ACC112 (cell line): Measurements from ENCODE around the gene RASA2.

ENCODE experiments used
- H2AFZ ChIP-seq: fragments of 200-600 bp; sonication (generic); one replicate; pipeline ENCODE4 v1.6.0; 2017; ENCODE audit warnings: antibody characterized with exemption, low read length; ENCODE audit not compliant: unreplicated experiment
- H3K27ac ChIP-seq: fragments of 200-600 bp; sonication (generic); 2 replicates; pipeline ENCODE4 v1.5.1; 2014; ENCODE audit warnings: low read depth, mild to moderate bottlenecking, antibody characterized with exemption, low read length, moderate library complexity
- H3K27me3 ChIP-seq: fragments of 200-600 bp; sonication (generic); 2 replicates; pipeline ENCODE4 v1.6.1; 2014; ENCODE audit warnings: mild to moderate bottlenecking, antibody characterized with exemption, low read length, moderate library complexity, mixed read lengths; ENCODE audit not compliant: insufficient read depth
- H3K36me3 ChIP-seq: fragments of 200-600 bp; sonication (generic); 2 replicates; pipeline ENCODE4 v1.6.1; 2016; ENCODE audit warnings: mild to moderate bottlenecking, antibody characterized with exemption, low read length, moderate library complexity, mixed read lengths; ENCODE audit not compliant: insufficient read depth
- H3K4me1 ChIP-seq: fragments of 200-600 bp; sonication (generic); one replicate; pipeline ENCODE4 v1.6.1; 2016; ENCODE audit warnings: low read length, mixed read lengths; ENCODE audit not compliant: insufficient read depth, unreplicated experiment, control insufficient read depth
- H3K4me3 ChIP-seq: fragments of 200-600 bp; sonication (generic); 2 replicates; pipeline ENCODE4 v1.5.1; 2014; ENCODE audit warnings: mild to moderate bottlenecking, low read depth, low read length
- H3K79me2 ChIP-seq: fragments of 200-600 bp; sonication (generic); one replicate; pipeline ENCODE4 v1.6.0; 2016; ENCODE audit warnings: low read length; ENCODE audit not compliant: control insufficient read depth, unreplicated experiment, insufficient read depth

The RASA2 gene

DNA sequence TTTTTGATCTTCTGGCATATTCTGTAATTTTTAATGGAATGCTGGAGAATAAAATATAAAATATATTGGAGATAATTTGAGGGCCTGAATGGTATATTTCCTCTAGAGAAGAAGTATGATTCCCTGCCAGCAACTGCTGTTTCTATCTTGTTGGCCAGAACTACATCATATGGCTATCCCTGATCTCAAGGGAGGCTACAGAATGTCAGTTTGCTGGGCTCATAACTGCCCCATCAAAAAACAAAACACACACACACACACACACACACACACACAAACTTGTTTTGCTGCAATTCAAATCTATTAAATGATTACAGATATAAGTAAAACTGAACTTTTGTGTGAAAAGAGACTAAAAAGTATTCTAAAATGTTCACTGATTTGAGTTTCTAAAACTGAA lies 51.0 kb downstream of the RASA2 start:
- Histone ChIP-seq H3K27ac (0 out of 2 replicates have a peak overlapping the region, but pooled peaks have one; percentile 1), H3K36me3 (peaks cover 32% of the 10 kb centered on the region), H2AFZ (no peak overlapping the region), H3K27me3 (no peaks in the 10 kb centered on the region), H3K79me2 (peaks cover 10% of the 10 kb centered on the region), H3K4me1 (peaks cover 27% of the 10 kb centered on the region), H3K4me3 (no peak overlapping the region)

DNA sequence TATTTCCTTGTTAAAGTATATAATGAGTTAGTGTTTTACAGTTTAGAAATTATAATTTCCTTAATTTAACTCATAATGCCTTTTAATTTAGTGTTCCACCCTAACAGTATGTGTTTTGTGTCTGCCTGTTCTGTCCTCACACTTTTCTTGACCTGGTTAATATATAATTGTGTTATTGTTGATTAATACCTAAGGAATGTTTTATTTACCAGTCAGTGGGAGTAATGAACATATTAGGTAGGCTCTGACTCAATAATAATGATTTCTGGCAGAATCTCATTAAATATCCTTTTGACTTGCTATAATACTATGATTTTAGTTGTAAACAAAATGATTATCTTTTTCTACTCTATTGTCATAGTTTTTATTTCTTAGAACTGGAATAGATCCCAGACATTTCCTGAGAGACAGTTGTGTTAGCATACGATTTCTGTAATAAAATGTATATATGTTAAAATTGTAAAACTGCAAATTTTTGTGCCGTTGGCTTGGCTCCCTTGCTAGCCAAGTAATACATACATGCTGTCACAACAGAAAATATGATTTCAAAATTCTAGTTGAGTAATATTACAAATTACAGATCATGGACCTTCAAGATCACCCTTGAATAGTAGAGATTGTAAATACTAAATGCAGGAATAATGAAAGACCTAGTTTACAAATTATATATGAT lies 51.9 kb downstream of the RASA2 start:
- Histone ChIP-seq H3K36me3 (peaks cover 35% of the 10 kb centered on the region), H3K27ac (peak overlapping the region; percentile 14; the same call in 1 of the 2 replicates), H3K79me2 (peaks cover 7% of the 10 kb centered on the region)

DNA sequence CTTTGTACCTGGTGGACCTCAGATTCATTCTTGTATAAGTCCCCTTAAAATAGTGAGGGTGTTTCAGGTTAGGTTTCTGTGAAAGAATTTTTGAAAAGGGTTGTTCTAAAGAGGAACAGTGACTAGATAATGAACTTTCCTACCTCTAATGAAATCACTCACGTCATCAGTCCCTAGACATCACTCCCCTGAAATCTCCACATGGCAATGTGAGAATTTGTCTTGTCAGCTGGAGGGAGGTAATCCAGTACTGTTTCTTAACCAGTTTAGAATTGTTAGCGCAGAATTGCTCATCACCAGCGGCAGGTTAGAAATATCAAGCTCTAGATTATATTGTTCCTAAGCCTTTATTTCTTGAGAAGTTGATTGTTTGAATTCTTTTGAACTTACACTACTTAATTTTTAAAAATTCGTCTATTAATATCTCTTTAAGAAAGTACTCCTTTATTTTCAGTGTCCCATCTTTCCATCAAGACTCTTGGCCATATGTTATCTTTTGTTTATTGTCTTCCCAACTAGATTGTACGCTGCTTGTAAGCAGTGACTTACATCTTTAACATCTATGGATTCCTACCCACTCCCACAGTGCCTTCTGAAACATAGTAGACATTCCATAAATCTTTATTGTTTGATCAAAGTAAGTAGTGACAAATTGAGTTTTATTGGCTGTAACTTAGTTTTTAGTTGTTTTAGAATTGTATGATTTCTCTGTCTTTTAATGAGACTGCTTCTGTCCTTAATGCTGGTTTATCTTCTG lies 52.8 kb downstream of the RASA2 start:
- H3K4me3 ChIP-seq, result no peak overlapping the region
- H3K4me1 ChIP-seq, result peaks cover 27% of the 10 kb centered on the region
- peaks cover 7% of the 10 kb centered on the region for H3K79me2 ChIP-seq
- peak overlapping the region; percentile 14; the same call in 1 of the 2 replicates for H3K27ac ChIP-seq
- peaks cover 37% of the 10 kb centered on the region for H3K36me3 ChIP-seq
- no peaks in the 10 kb centered on the region for H3K27me3 ChIP-seq
- H2AFZ ChIP-seq, result no peak overlapping the region

More for the DNA sequence above, 51.9 kb downstream of the RASA2 start:
- H3K27me3 ChIP-seq, result no peaks in the 10 kb centered on the region
- H3K4me1 ChIP-seq, result peaks cover 27% of the 10 kb centered on the region
- no peak overlapping the region for H3K4me3 ChIP-seq
- H2AFZ ChIP-seq, result no peak overlapping the region

DNA sequence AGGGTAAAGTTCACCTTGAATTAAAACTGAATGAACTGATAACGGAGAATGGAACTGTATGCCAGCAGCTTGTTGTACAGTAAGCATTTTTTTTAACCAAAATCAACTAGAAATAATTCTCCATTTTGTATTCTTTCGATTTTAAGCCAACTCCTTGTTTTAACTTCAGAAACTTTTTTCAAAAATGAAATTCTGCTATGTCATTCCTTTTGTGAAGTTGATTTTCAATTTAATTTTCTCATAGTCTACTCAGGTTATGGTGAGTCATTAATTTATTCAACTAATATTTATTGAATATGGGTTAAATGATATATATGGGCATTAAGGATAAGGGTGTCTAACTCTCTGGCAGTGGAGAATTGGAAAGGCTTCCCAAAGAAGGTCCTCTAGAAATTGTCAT lies 53.7 kb downstream of the RASA2 start:
- no peak overlapping the region for H2AFZ ChIP-seq
- H3K27me3 ChIP-seq, result no peaks in the 10 kb centered on the region
- peaks cover 7% of the 10 kb centered on the region for H3K79me2 ChIP-seq
- peaks cover 27% of the 10 kb centered on the region for H3K4me1 ChIP-seq
- no peak overlapping the region for H3K4me3 ChIP-seq
- no peak overlapping the region for H3K27ac ChIP-seq
- peaks cover 36% of the 10 kb centered on the region for H3K36me3 ChIP-seq

DNA sequence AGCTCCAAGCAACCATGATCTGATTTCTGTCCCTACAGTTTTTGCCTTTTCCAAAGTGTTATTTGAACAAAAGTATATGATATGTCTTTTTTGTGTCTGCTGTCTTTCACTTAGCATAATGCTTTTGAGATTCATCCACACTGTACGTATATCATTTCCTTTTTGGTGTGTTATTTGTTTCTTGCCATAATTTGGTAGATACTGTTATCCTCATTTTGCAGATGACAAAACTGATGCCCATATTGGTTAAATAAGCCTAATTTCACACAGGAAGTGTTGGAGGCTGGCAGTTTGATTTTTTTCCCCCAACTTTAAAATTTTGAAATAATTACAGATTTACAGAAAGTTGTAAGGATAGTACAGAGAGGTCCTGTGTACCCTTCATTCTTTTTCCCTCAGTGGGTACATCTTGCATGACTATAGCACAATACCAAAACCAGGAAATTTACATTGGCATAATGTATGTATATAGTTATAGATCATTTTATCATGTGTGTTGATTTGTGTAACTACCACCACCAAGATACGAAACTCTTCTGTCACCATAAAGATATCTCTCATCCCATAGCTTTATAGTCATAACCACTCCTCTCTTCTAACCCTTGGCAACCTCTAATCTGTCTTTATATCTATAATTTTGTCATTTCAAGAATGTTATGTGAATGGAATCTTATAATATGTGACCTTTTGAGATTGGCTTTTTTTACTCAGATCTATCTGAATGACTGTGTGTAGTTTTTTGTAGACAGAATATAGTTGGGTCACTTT lies 55.6 kb downstream of the RASA2 start:
- peaks cover 7% of the 10 kb centered on the region for H3K79me2 ChIP-seq
- H3K27me3 ChIP-seq, result no peaks in the 10 kb centered on the region
- peaks cover 27% of the 10 kb centered on the region for H3K4me1 ChIP-seq
- H3K4me3 ChIP-seq, result no peak overlapping the region
- no peak overlapping the region for H3K27ac ChIP-seq
- H2AFZ ChIP-seq, result no peak overlapping the region
- H3K36me3 ChIP-seq, result peaks cover 49% of the 10 kb centered on the region

DNA sequence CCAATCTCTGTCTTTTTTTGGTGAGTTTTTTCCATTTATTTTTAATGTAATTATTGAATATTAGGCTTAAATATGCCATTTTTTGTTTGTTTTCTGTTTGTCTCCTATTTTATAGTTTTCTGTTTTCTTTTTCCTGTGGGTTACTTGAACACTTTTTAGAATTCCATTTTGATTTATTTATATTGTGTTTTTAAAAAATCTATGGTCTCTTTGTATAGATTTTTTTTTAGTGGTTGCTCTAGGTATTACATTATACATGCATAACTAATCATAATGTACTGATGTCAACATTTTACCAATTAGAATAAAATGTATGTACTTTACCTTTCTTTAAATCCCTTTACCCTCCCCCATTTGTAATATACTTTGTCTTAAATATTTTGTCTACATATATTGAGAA lies 56.2 kb downstream of the RASA2 start:
- Histone ChIP-seq H2AFZ (no peak overlapping the region), H3K4me1 (peaks cover 21% of the 10 kb centered on the region), H3K4me3 (no peak overlapping the region), H3K27ac (no peak overlapping the region), H3K79me2 (peaks cover 7% of the 10 kb centered on the region), H3K36me3 (peaks cover 55% of the 10 kb centered on the region), H3K27me3 (no peaks in the 10 kb centered on the region)

DNA sequence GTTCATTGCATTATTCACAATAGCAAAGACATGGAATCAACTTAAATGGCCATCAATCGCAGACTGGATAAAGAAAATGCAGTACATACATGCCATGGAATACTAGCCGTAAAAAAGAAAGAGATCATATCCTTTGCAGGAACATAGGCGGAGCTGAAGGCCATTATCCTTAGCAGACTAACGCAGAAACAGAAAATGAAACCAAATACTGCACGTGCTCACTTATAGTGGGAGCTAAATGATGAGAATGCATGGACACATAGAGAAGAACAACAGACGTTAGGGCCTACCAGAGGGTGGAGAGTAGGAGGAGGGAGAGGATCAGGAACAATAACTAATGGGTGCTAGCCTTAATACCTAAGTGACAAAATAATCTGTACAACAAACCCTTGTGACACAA lies 57.9 kb downstream of the RASA2 start:
- H3K36me3 ChIP-seq, result peaks cover 66% of the 10 kb centered on the region
- peaks cover 5% of the 10 kb centered on the region for H3K4me1 ChIP-seq
- H3K27ac ChIP-seq, result no peak overlapping the region
- H3K27me3 ChIP-seq, result no peaks in the 10 kb centered on the region
- H3K4me3 ChIP-seq, result no peak overlapping the region
- H3K79me2 ChIP-seq, result peaks cover 2% of the 10 kb centered on the region
- no peak overlapping the region for H2AFZ ChIP-seq

DNA sequence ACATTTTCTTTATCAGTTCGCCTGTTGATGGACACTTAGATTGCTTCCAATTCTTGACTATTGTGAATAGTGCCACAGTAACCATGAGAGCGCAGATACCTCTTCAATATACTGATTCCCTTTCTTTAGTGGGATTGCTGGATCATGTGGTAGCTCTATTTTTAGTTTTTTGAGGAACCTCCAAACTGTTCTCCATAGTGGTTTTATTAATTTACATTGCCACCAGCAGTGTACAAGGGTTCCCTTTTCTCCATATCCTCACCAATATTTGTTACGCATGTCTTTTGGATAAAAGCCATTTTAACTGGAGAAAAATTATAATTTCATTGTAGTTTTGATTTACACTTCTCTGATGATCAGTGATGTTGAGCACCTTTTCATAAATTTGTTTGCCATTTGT lies 59.3 kb downstream of the RASA2 start:
- Histone ChIP-seq H3K27ac (no peak overlapping the region), H2AFZ (no peak overlapping the region), H3K27me3 (no peaks in the 10 kb centered on the region), H3K4me3 (no peak overlapping the region), H3K79me2 (no peaks in the 10 kb centered on the region), H3K4me1 (no peaks in the 10 kb centered on the region), H3K36me3 (peaks cover 77% of the 10 kb centered on the region)

DNA sequence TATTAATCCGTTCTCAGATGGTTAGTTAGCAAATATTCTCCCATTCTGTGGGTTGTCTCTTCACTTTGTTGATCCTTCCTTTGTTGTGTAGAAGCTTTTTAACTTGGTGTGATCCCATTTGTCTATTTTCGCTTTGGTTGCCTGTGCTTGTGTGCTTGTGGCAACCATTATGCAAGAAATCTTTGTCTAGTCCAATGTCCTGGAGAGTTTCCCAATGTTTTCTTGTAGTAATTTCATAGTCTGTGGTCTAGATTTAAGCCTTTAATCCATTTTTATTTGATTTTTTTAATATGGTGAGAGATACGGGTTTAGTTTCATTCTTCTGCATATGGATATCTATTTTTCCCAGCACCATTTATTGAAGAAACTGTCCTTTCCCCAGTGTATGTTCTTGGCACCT lies 59.8 kb downstream of the RASA2 start:
- H2AFZ ChIP-seq, result no peak overlapping the region
- H3K79me2 ChIP-seq, result no peaks in the 10 kb centered on the region
- no peaks in the 10 kb centered on the region for H3K4me1 ChIP-seq
- H3K4me3 ChIP-seq, result no peak overlapping the region
- no peak overlapping the region for H3K27ac ChIP-seq
- peaks cover 78% of the 10 kb centered on the region for H3K36me3 ChIP-seq
- H3K27me3 ChIP-seq, result no peaks in the 10 kb centered on the region

DNA sequence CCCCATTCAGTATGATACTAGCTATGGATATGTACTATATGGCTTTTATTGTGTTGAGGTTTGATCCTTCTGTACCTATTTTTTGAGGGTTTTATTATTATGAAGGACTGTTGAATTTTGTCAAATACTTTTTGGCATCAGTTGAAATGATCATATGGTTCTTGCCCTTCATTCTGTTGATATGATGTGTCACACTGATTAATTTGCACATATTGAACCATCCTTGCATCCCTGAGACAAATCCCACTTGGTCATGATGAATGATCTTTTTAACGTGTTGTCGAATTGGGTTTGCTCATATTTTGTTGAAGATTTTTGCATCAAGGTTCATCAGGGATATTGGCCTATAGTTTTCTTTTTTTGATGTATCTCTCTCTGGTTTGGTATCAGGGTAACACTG lies 61.0 kb downstream of the RASA2 start:
- H3K27ac ChIP-seq, result no peak overlapping the region
- H3K4me3 ChIP-seq, result no peak overlapping the region
- H3K27me3 ChIP-seq, result no peaks in the 10 kb centered on the region
- no peak overlapping the region for H2AFZ ChIP-seq
- peaks cover 67% of the 10 kb centered on the region for H3K36me3 ChIP-seq
- peaks cover 8% of the 10 kb centered on the region for H3K4me1 ChIP-seq
- H3K79me2 ChIP-seq, result no peaks in the 10 kb centered on the region
